HG03571 (cell line): ENCODE data around the gene GJB6.
"Not testable (repeated sequence)": the region's sequence is repeated elsewhere in the genome, so short reads cannot be mapped to it uniquely, and the experiment has no call there.

Experiments used
- ATAC-seq: cut with Tn5 transposase; IDR thresholded peaks from one replicate; pipeline ENCODE4 v1.9.1; 2021; ENCODE audit not compliant: unreplicated experiment

Gene GJB6

GRCh38 chr13:20231839-20232555 lies at the start of gene GJB6:
TSS of gene GJB6 (minus strand) at chr13:20232319. CDS start at chr13:20223480, 8,839 bp downstream.
- ATAC-seq: no peak

GRCh38 chr13:20276901-20277300 lies 44.8 kb upstream of the GJB6 start:
- ATAC-seq: not testable (repeated sequence)

GRCh38 chr13:20274466-20274865 lies 42.3 kb upstream of the GJB6 start:
- no peak for ATAC-seq

GRCh38 chr13:20272588-20273171 lies 40.6 kb upstream of the GJB6 start:
- no peak for ATAC-seq

GRCh38 chr13:20272104-20272503 lies 40.0 kb upstream of the GJB6 start:
- ATAC-seq: no peak

GRCh38 chr13:20271441-20271840 lies 39.3 kb upstream of the GJB6 start:
- no peak for ATAC-seq

- no peak for ATAC-seq
Measured at GRCh38 chr13:20270163-20270865, 38.2 kb upstream of the GJB6 start.

GRCh38 chr13:20264271-20265018 lies 32.3 kb upstream of the GJB6 start:
- peak; percentile 99 for ATAC-seq

GRCh38 chr13:20263393-20264044 lies 31.4 kb upstream of the GJB6 start:
- ATAC-seq: no peak

- no peak for ATAC-seq
Measured at GRCh38 chr13:20258963-20259288, 26.8 kb upstream of the GJB6 start.

GRCh38 chr13:20258208-20258962 lies 26.3 kb upstream of the GJB6 start:
- ATAC-seq: no peak

GRCh38 chr13:20254076-20254475 lies 22.0 kb upstream of the GJB6 start:
- no peak for ATAC-seq

GRCh38 chr13:20249913-20250312 lies 17.8 kb upstream of the GJB6 start:
- no peak for ATAC-seq

GRCh38 chr13:20247963-20248362 lies 15.8 kb upstream of the GJB6 start:
- no peak for ATAC-seq

GRCh38 chr13:20247403-20247802 lies 15.3 kb upstream of the GJB6 start:
- no peak for ATAC-seq

- no peak for ATAC-seq
Measured at GRCh38 chr13:20241593-20241992, 9.5 kb upstream of the GJB6 start.

GRCh38 chr13:20239748-20240147 lies 7.6 kb upstream of the GJB6 start:
- ATAC-seq: no peak

- ATAC-seq: no peak
Measured at GRCh38 chr13:20232556-20233277, 598 bp upstream of the GJB6 start.

GRCh38 chr13:20230913-20231838 lies 943 bp downstream of the GJB6 start:
- no peak for ATAC-seq
